Thyroid gland (tissue), 4 donors: ENCODE results near the gene MRPL22.

Experiments
- CTCF ChIP-seq, 6 experiments: fragments of 200-600 bp in 3 of 6; fragments of 450-650 bp in 3 of 6; sonication (generic) in 3 of 6; IDR thresholded peaks; one replicate each; pipeline ENCODE4 v1.5.1; 2016 to 2019; ENCODE audit warnings: antibody characterized with exemption in 6 of 6, mild to moderate bottlenecking in 2 of 6, inconsistent platforms in 1 of 6, moderate library complexity in 1 of 6
- POLR2A ChIP-seq, 2 donors: fragments of 450-650 bp; IDR thresholded peaks; one replicate each; pipeline ENCODE4 v1.6.1; 2017; ENCODE audit warnings: antibody characterized with exemption in 2 of 2, mild to moderate bottlenecking in 2 of 2, moderate library complexity in 1 of 2

GRCh38 chr5:154966874-154967273 is 26.0 kb downstream of the MRPL22 start:
- TF ChIP-seq CTCF (IDR thresholded peaks at IDR 0.05), result no peak
- no peak for TF ChIP-seq POLR2A (IDR thresholded peaks at IDR 0.05)
